ENCODE results near the gene BMP8A.
"Not testable (repeated sequence)": the region's sequence is repeated elsewhere in the genome, so short reads cannot be mapped to it uniquely, and the experiment has no call there.

DNA sequence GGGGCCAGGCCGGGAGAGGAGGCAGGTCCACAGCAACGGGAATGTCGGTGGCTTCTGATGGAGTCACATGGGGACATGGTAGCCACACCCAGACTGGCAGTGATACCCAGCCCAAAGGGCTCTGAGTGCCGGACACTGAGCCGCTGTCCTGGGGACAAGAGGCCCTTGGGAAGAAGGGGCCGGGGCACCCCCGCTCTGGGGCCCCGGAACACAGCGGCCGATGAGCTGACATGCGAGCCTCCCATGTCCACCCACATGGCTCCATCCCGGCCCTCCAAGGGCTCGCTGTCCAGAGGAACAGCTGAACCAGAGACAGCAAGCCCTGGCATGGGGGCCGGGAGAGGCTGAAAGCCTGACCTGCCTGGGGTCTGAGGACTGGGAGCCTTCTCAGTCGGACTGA is 7.4 kb downstream of the BMP8A start:
- not testable (repeated sequence) for TF ChIP-seq EZH2 (IDR thresholded peaks at IDR 0.05; ENCODE audit: borderline replicate concordance, low read depth, low read length, severe bottlenecking)
- TF ChIP-seq, protein P1, sequence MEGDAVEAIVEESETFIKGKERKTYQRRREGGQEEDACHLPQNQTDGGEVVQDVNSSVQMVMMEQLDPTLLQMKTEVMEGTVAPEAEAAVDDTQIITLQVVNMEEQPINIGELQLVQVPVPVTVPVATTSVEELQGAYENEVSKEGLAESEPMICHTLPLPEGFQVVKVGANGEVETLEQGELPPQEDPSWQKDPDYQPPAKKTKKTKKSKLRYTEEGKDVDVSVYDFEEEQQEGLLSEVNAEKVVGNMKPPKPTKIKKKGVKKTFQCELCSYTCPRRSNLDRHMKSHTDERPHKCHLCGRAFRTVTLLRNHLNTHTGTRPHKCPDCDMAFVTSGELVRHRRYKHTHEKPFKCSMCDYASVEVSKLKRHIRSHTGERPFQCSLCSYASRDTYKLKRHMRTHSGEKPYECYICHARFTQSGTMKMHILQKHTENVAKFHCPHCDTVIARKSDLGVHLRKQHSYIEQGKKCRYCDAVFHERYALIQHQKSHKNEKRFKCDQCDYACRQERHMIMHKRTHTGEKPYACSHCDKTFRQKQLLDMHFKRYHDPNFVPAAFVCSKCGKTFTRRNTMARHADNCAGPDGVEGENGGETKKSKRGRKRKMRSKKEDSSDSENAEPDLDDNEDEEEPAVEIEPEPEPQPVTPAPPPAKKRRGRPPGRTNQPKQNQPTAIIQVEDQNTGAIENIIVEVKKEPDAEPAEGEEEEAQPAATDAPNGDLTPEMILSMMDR (IDR thresholded peaks at IDR 0.05; ENCODE audit: borderline replicate concordance, extremely low read depth, low read length, poor library complexity, severe bottlenecking) = not testable (repeated sequence)

Measured in DND-41 (cell line).